ENCODE results near the gene MACROD2. TPM values are rescaled to one million over a fixed set of nuclear protein-coding genes. Genes with fewer than 3 reads are reported as not detected.

The MACROD2 gene
- total and polyA plus RNA-seq, 2 experiments from 2014 or later, result 2.8 to 4.3 TPM

DNA sequence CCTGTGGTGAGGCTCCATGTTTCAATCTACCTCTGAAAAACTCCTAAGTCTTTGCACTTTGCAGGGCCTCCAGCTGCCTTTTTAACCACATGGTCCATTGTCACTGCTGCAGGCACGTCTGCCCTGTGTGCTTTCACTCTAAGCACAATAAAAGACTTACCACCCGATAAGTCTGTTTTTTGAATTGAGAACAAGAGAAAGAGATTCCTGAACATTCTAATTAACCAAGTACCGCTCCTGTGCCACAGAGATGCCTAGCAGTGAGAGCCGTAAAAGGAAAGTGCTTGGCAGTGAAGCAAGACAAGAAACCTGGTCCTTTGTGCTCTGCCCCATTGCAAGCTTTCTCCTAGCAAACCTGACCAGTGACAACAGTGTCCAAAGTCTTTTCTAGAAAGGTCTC is 829.7 kb downstream of the MACROD2 start:
- peak; percentile 60 for ATAC-seq
- no peak for TF ChIP-seq ZNF331 (CRISPR knock-in tag; IDR thresholded peaks at IDR 0.05; ENCODE audit: low read depth)
- TF ChIP-seq EZH2 (IDR thresholded peaks at IDR 0.05; ENCODE audit: low read depth, unreplicated experiment), result no peak
- no peak for TF ChIP-seq ZNF462 (CRISPR knock-in tag; IDR thresholded peaks at IDR 0.05)
- TF ChIP-seq CREB1 (CRISPR knock-in tag; IDR thresholded peaks at IDR 0.05; ENCODE audit: low read depth), result no peak
- TF ChIP-seq JUNB (IDR thresholded peaks at IDR 0.05; ENCODE audit: unreplicated experiment), result no peak
- no peak for TF ChIP-seq CTCF (conservative IDR thresholded peaks at IDR 0.05; ENCODE audit: low read depth in 2 of 2)
- TF ChIP-seq REST (IDR thresholded peaks at IDR 0.05; ENCODE audit: unreplicated experiment), result no peak
- TF ChIP-seq ZNF114 (CRISPR knock-in tag; IDR thresholded peaks at IDR 0.05), result no peak
- no peak for TF ChIP-seq POLR2AphosphoS5 (IDR thresholded peaks at IDR 0.05; ENCODE audit: low read depth)
- TF ChIP-seq ETS1 (IDR thresholded peaks at IDR 0.05), result no peak
- TF ChIP-seq EZH2phosphoT487 (IDR thresholded peaks at IDR 0.05; ENCODE audit: unreplicated experiment), result no peak
- no peak for TF ChIP-seq STAT1 (IDR thresholded peaks at IDR 0.05; ENCODE audit: unreplicated experiment)
- TF ChIP-seq NANOG (IDR thresholded peaks at IDR 0.05; ENCODE audit: borderline replicate concordance), result no peak
- no peaks in the 10 kb centered on the region for H4K20me1 ChIP-seq (replicated peaks; ENCODE audit: insufficient read depth)
- H3K79me2 ChIP-seq (replicated peaks; ENCODE audit: insufficient read depth), result no peaks in the 10 kb centered on the region
- Mint-ChIP-seq H3K9me3 (no peaks in the 10 kb centered on the region), H3K36me3 (ENCODE audit: low read depth) (no peaks in the 10 kb centered on the region), H3K4me1 (peaks cover 3% of the 10 kb centered on the region; the same call in 1 of the 3 replicates), H3K27ac (0 out of 2 replicates have a peak overlapping the region, but pooled peaks have one; percentile 11), H3K27me3 (ENCODE audit: insufficient read depth, low read depth, poor library complexity) (no peaks in the 10 kb centered on the region), H3K4me3 (no peak overlapping the region)
- no peak overlapping the region for H3K27ac ChIP-seq (ENCODE audit: low read depth)
- H3K27me3 ChIP-seq (ENCODE audit: insufficient read depth), result no peaks in the 10 kb centered on the region
- H3K9me2 ChIP-seq (ENCODE audit: insufficient read depth), result peaks cover 6% of the 10 kb centered on the region; the same call in 1 of the 2 replicates
- H3K4me3 ChIP-seq, result no peak overlapping the region
- H3F3A ChIP-seq (replicated peaks; ENCODE audit: low read depth), result no peaks in the 10 kb centered on the region
- no peak overlapping the region for H3K4me2 ChIP-seq
- H3K4me1 ChIP-seq (ENCODE audit: insufficient read depth), result peaks cover 6% of the 10 kb centered on the region; the same call in 1 of the 2 replicates
- DNase-seq (ENCODE audit: low spot score), result no peak
- H2AFZ ChIP-seq, result peak overlapping the region; percentile 1; the same call in 1 of the 2 replicates
- no peaks in the 10 kb centered on the region for H3K36me3 ChIP-seq (ENCODE audit: insufficient read depth)

All from GM23338 (cell line).